ENCODE results near the gene ROGDI. TPM values are rescaled to one million over a fixed set of nuclear protein-coding genes. Genes with fewer than 3 reads are reported as not detected.
A peak's percentile ranks its signal among the peaks of the same experiment; 100 is the strongest.

ROGDI gene
- total RNA-seq, 1 experiment from 2014 or later: 66.0 TPM

DNA sequence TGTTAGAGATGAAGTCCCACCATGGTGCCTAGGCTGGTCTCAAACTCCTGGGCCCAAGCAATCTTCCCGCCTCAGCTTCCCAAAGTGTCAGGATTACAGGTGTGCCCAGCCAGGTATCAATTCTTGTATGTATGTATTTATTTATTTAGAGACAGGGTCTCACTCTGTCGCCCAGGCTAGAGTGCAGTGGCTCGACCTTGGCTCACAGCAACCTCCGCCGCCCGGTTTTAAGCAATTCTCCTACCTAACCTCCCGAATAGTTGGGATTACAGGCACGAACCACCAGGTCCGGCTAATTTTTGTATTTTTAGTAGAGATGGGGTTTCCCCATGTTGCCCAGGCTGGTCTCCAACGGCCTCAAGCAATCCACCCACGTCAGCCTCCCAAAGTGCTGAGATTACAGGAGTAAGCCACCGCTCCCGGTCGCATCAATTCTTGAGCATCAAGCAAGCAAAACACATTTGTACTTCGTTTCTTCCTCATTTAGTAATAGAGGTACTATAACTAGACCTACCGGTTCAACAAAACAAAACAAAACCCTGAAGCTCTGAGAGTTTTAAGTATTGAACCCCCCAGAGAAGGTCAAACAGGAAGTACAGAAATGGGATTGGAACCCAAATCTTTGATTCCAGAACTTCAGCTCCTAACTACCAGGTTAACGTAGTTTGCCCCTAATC lies 34.4 kb downstream of the ROGDI start:
- no peak for DNase-seq (ENCODE audit: low spot score)

DNA sequence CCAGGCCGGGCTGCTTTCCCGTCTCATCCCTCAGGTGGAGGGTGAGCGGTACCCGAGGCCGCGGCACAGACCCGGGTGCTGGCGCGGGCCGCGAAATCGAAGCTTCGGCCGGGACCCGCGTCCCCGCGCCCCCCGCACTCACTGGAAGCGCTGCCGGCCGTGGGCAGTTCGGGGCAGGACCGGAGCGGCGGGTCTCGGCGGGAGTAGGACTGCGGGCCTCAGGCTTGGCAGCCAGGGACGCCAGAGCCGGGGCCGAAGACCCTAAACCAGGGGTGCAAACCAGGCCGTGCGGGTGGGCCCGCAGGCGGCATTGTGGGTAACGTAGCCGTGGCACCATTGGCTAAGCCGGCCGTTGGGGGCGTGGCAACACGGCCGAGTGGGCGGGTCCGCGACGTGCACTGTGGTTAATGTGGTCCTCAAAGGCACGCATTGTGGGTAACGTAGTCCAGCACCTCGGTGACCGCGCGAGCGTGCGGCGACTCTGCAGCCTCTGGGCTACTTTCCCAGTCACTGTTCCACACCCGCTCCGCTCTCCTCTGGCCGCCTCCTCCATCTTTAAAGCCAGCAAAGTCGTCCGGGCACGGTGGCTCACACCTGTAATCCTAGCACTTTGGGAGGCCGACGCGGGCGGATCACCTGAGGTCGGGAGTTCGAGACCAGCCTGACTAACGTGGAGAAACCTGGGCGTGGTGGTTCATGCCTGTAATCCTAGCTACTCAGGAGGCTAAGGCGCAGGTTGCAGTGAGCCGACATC lies 35.4 kb downstream of the ROGDI start, which contains the start of gene ZNF500:
TSS of gene ZNF500 (minus strand) at position 288 of the 754 bp plus-strand sequence. CDS start 1,184 bp downstream, outside the sequence.
- peak; percentile 97 for DNase-seq (ENCODE audit: low spot score)

DNA sequence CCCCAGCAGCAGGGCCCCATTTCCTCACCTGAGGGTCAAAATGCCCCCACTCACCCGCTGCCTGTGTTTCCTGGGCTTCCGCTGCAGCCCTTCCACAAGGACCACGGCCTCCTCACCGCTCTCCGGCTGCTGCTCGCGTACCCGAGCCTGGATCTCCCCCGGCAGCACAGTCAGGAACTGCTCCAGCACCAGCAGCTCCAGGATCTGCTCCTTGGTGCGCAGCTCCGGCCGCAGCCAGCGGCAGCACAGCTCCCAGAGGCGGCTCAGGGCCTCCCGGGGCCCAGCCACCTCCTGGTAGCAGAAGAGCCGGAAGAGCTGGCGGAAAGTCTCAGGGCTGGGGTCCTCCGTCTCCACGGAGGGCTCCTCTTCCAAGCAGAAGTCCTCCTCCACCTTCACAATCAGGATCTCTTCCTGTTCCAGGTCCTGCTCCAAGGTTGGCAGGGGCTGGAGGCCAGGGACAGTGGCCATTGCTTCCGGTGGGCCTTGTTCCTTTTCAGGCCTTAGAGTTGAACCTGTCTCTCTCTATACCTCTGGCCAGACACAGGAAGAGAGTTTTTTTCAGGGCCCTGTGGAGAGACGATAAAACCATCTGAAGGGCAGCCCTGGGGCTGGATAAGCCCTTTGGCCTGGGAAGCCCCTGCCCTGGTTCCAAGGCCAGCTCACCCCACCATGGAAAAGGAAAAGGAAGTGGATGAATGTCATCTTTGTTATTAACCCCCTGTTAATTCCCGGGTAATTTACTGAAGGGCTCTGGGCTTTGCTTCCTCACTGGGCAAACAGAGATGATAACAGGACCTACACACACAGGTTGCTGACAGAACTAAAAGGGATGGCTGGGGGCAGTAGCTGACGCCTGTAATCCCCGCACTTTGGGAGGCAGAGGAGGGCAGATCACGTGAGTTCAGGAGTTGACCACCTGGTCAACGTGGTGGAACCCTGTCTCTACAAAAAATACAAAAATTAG lies 36.6 kb downstream of the ROGDI start:
- no peak for DNase-seq (ENCODE audit: low spot score)

DNA sequence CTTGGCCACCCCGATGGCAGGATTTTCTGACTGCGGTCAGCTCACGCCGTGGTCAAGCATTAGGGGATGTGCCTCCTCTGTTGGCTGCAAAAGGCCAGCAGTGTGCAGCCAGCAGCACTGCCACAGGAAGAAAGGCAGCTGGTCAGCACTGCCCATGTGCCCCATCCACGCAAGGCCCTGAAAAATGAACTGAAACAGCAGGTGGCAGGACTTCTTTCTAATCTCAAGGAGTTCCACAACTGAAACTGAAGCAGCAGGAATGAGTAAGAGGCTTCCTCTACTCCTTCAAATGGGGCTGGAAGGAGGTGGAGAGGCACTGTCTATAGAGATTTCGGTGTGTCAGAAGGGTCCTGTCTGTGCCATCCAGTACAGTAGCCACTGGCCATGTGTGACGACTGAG lies 38.6 kb downstream of the ROGDI start:
- DNase-seq (ENCODE audit: low spot score): no peak

DNA sequence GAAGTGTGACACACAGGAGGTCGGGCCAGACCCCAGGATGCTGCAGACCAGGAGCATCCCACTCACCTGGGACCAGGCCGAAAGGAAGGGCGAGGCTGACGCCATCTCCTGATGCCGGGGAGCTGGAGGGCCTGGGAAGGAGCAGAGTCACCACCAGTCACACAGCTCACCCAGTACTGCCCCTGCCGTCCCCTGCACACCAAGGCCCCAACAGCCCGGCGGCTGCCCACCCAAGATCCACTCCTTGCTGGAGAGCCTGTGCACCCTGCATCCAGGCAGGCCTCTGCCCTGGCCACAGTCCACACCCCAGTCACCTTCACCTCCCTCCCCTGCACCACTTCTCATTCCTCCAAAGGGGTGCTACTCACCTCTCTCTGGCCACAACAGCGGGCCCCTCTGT lies 40.2 kb downstream of the ROGDI start:
- no peak for DNase-seq (ENCODE audit: low spot score)

DNA sequence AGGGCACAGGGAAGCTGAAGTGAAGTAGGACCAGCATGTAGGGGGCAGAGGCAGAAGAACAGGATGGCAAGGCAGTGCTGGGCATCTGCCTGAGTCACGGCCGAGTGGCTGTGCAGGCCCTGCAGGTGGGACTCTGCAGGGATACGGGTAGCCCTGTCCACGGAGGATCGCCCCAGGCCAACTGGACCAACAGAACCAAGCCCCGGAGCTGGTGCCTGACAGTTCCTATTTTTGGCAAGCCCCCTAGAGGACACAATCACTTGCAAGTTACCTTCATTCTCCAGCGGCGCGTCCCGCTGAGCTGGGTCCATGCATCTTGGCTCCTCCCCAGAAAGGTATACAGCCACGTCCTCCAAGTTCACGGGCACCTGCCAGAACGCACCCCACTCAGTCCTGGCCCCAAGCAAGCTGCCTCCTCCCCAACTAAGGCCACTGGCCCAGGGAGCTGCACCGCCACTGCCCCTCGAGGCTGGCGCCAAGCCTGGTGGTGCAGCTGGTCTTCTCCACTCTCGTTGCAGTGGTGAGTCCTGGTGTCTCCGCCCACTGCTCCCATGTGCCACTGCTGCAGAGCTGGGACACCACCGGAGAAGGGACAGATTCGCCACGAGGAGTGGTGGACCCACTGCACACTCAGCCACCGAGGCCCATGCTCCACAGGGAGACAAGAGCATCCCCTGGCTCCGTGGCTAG lies 42.1 kb downstream of the ROGDI start:
- DNase-seq (ENCODE audit: low spot score): no peak

DNA sequence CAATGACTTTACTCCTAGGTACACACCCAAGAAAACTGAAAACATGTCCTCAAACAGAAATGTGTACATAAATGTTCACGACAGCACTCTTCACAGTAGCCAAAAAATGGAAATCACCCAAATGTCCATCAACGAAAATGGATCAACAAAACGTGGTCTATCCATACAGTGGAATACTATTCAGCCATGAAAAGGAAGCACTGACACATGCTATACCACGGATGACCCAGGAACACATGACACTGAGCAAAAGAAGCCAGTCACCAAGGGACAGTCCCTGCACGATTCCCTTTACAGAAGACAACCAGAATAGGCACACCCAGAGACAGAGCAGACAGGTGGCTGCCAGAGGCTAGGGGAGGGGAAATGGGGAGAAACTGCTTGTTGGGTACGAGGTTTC lies 46.7 kb downstream of the ROGDI start:
- DNase-seq (ENCODE audit: low spot score): no peak

DNA sequence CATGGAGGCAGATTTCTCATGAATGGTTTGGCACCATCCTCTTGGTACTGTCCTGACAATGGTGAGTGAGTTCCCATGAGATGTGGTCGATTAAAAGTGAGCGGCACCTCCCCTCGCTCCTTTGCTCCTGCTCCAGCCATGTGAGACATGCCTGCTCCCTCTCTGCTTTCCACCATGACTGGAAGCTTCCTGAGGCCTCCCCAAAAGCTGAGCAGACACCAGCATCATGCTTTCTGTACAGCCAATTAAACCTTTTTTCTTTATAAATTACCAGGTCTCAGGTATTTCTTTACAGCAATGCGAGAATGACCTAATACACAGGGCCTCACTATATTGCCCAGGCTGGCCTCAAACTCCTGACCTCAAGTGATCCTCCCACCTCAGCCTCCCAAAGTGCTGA lies 47.6 kb downstream of the ROGDI start:
- DNase-seq (ENCODE audit: low spot score): no peak

DNA sequence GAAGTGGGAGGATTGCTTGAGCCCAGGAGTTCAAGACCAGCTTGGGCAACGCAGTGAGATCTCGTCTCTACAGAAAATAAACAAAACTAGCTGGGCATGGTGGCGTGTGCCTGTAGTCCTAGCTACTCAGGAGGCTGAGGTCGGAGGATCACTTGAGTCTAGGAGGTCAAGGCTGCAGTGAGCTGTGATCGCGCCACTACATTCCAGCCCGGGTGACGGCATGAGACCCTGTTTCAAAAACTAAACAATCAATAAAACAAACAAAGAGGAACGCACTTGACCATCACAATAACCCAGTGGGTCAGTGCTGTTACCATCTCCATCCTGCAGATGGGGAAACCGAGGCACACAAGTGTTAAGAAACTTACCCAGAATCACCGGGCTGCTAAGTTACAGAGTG lies 49.2 kb downstream of the ROGDI start:
- DNase-seq (ENCODE audit: low spot score): no peak

DNA sequence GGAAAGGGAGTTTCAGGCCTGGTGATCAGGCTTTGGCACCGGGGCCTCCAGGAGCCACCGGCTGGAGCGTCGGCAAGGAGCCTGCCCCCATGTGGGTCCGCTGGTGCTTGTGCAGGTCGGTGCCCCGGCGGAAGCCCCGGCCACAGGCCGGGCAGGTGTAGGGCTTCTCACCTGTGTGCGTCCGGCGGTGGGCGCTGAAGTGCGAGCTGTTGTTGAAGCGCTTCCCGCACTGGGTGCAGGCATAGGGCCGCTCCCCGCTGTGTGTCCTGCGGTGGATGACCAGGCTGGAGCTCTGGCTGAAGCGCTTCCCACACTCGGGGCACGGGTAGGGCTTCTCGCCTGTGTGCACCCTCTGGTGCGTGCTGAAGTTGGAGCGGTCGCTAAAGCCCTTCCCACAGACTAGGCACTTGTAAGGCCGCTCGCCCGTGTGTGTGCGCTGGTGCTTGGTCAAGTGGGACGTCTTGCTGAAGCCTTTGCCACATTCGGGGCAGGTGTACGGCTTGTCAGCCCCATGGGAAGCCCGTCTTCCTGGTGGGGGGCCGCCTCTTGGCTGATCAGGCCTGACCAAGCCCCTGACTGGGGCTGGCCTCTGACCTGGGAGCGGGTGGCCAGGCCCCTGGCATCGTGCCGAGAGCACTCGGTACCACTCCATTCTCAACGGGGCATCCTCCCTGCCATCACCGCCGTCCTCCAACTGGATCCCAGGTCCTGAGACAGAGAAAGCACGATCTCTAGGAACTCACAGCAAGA lies 49.9 kb downstream of the ROGDI start:
- DNase-seq (ENCODE audit: low spot score): no peak

DNA sequence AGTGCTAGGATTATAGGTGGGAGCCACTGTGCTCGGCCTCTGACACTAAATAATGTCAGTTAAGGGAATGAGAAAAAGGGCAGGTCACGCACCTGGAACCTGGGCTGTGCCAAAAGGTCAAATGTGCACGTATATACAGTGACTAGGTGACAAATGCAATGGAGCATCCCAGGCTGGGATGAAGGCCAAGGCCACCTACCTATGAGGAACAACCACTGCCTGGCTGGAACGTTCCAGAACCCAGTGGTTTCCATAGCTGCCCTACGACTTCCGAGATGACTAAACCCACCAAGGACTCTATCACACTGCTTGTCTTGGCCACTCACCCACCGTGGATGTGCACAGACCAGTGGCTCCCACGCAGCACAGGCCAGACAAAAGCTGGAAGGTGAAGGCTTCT lies 51.5 kb downstream of the ROGDI start:
- DNase-seq (ENCODE audit: low spot score): no peak

DNA sequence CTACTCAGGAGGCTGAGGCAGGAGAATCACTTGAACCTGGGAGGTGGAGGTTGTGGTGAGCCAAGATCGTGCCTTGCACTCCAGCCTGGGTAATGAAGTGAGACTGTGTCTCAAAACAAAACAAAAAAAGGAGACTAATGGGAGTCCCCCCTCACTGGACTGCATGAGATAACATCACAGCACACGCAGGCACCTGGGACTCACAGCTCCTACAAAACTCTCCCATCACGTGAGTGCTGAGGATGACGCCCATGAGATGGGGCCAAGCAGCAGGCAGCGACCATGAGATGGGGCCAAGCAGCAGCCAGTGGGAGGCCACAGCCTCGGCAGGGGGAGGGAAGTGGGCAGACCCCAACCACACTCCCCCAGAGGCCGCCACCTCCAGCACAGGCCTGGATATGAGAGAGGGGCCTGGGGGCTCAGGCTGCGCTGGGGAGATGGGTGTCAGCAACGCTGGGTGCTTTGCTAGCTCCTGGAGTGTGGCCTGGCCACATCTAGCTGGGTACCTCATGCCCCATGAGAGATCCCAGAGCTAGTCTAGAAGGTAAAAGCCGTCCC lies 52.7 kb downstream of the ROGDI start:
- DNase-seq (ENCODE audit: low spot score): no peak

DNA sequence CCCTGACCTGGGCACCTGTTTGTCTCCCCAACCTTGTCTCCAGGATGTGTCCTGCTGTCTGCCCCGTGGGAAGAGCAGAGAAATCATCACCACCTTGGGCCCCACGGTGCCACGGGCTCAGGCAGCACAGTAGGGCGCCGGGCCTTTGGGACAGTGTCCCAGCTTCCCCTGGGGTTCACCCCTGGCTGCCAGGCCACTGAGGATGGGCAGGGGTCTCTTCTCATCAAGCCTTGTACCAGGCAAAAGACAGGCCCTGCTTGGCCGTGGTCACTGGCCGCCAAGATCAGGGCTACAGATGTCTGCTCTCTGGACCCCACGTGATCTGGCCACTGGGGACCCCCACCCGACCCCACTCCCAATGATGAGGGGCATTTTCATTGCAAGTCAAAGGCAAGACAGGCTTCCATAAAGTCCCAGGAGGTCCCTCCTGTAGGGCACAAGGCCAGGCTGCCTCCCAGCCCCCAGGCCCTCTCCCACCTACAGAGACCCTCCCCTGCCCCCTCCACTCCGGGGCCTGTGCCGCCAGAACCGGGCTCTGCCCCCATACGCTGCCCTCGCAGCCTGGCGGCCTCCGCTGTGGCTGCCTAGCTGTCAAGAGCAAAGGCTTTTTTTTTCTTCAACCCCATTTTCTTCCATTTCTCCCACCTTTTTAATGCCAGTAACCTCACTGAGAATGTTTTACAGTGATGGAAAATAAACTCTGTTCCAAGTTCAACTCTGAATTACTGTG lies 53.6 kb downstream of the ROGDI start:
- no peak for DNase-seq (ENCODE audit: low spot score)

DNA sequence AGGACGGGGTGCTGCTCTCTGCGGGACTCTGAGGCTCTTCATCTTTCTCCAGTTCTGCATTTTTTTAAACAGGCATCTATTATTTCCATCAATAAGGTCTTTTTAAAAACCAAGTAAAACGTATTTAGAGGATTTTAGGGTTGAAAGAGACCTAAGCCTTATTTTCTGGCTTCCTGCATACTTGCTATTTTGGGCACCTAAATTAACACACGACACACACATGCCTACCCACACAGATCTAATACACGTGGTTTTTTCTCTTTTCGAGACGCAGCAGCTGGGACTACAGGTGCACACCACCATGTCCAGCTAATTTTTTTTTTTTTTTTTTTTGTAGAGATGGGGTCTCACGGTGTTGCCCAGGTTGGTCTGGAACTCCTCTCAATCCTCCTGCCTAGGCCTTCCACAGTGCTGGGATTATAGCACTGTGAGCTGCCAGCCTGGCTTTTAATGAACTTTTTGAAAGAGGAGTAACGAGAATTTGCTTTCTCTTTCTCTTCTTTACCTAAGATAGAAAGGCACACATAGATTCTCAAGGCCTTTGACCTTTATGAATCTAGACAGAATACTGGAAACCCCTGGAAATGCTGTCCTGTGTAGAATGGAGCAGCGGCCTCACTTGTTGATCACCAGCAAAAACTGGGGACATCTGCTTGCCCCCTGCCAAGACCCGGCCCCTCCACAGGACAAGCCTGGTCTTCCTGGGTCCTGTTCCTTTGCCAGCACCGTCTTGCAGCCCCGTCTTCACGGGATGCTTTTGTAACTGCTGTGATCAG lies 54.3 kb downstream of the ROGDI start:
- DNase-seq (ENCODE audit: low spot score): no peak

DNA sequence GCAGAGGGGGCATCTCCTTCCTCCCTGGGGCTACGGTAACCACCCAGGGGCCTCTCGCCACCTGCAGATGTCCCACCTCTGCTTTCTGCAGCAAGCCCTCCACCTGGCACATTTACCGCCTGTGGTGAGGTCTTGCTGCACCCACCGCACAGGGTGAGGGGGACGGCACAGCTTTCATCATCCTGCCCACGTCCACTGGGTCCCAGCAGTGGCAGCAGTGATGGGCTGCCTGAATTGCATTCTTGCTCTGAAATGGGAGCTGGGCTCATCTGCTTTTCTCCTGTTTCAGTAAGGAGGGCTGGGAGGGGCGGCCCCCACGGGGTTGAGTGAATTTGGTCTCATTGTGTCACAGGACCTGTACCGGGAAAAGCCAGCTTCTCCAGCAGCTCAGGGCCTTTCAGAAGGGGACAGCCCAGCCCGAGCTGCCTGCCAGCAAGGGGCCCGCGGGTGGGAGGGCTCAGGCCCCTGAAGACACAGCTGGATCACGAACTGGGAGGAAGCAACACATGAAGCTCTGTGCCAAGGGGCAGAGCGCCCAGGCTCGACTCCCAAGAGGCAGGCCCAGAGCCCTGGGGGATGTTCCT lies 55.4 kb downstream of the ROGDI start:
- DNase-seq (ENCODE audit: low spot score): no peak
